ENCODE results near the gene MAML3.
A peak's percentile ranks its signal among the peaks of the same experiment; 100 is the strongest.

Gene MAML3

DNA sequence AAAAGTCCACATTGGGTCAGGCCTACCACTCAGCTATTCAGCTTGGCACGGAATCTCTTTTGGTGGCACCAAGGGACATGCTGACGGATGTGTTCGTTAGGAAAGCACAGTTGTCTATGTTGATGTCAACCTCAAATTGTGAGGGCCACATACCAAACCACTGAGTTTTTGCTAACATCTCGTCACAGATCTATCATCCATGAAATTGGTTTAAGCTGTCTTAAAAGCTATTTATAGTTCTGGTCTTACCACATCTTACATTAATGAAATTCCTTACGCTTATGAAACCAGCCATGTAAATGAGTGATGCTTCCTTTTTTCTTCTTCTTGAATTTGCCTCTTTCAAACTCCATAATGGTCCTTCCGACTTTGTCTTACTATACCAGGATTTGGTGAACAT lies 386.8 kb downstream of the MAML3 start:
- no peak for DNase-seq

DNA sequence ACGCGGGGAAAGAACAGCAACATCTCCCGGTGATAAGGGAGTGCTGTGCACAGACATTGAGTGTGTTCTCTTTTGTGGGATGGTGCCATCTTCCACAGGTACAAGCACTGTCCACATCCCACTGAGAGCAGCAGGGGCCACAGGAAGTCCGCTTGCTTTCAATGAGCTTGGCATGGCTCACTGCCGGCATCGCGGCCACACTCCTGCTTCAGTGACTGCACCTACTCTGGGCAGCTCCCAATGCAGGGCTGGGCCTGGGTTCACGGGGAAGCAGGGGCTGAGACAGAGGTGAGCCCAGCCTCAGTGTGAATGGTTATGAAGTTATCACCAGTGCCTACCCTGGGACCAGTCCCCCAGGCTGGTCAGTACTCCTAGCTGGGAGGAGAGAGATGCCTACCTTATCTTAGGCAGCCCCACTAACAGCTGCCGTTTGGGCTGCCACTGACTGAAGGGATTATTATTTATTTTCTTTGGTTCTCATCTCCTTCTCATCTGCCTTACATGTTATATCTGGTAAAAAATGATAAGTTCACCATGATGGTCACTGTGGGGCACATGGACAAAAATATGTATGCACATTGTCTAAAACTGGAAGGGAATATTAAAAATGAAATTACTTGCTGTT lies 389.2 kb downstream of the MAML3 start:
- no peak for DNase-seq

DNA sequence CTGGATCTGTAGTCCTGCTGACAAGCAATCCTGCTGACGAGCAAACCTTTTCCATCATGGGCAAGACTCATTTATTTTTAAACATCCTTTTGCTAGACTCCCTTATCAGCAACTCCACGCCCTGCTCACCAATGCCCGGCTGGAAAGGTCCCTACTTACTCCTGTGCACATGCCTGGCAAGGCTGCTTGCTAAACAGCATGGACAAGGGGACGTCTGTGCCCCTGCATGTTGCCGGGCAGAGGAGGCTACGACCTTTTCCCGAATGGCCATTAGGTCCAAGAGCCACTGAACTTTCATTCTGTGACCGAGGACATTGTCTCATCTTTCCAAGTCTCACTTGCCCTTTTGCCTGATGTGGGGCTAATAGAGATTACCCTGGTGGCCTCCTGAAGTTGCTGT lies 389.8 kb downstream of the MAML3 start:
- DNase-seq = no peak

DNA sequence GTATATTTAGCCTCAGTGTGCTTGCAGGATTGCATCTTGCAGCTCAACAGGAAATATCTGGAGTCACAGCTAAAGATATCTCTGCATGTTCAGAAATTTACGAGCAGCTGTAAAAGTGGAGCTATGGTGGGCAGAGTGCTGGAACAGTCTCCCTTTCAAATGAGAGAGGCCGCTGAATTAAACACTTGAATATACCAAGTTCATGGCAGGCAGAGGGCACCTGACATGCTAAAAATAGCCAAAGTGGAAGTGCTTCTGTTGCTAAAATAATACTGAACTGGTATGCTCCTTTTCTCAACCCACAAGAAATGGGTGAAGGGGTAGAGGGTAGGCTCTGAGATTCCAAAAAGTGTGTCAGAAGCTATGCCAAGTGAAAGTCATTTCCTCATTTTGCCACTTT lies 390.3 kb downstream of the MAML3 start:
- no peak for DNase-seq

DNA sequence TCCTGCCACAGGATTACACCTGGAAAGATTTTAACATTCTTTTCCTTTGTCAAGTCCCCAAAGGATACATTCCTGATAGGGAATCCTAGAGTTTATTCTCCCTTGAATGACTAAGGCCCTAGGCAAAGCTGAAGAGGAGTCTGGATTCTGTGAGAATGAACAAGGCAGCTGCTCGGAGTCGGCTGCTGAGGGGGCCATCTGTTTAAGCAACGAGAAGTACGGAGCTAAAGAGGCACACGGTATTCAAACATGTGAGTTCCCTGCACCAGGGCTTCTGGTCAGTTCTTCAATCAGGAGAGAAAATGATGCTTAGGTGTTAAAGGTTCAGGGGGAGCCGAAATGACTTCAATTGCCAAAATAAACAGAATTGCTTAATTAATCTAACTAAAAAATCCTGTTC lies 390.8 kb downstream of the MAML3 start:
- DNase-seq = no peak

DNA sequence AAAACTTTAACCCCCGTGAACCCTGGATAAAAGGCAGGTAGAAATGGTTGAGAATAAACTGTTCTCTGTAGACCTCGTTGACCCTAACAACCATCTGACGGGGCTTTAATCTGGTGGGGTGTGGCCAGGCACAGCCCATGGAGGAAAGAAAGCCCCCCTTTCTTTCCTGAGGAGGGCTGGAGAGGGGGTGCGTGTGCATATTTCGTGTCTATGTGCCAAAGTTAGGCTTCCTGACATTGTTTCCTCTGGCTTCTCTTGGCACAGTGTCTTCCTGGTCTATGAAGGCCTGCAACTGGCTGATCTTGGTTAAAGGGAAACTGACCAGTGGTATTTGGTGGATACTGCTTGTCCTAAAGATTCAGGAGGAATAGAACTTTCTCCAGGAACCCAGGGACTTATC lies 391.3 kb downstream of the MAML3 start:
- DNase-seq = no peak

DNA sequence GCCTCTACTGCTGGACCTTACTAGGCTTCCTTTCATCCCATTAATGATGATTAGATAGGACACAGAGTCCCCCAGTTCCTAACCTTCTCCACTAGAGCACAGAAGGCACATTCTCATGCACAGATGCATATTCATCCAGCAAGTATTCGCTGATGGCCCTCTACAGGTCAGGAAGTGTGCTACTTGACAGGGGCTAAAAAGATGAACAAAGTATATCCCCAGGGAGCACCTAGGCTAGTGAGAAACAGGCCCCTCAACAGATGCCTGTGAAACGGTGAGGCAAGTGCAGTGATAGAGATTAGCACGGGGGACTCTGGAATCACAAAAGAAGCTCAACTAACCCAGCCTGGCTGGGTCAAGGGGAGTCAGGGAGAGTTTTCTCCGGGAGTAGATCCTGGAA lies 392.5 kb downstream of the MAML3 start:
- DNase-seq = peak; percentile 18

DNA sequence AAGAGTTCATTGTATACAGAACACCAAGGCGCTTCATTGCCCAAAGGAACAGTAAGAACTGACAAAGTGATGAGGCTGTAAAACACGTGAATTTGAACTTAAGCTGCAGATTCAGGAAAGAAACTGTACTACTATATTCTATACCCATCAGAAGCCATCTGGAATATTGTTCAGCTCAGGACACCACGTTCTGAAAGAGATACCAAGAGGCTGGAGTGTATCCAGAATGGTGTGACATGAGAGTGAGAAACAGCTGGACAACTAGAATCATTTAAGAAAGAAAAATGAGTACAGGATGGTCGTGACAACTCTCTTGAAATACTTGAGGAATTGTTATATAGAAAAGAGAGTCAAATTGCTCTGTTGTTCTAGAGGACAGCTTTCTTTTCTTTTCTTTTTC lies 393.4 kb downstream of the MAML3 start:
- no peak for DNase-seq

DNA sequence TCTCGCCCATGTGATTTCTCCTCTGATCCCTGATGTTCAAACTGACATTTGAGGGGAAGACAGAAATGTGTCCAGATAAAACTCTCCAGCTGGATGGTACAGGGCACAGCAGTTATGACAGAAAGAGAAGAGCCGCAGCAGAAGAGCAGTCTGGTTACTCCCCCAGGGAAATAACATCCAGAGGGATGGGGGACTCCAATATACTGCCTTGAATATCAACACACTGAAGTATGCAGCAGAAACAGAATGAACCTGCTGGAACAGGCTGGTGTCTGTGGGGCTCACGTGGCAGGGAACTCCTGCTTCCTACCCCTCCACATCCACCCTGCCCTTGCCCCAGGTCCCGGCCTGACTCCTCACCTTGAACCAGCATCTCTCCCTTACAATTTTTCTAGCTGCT lies 394.9 kb downstream of the MAML3 start:
- no peak for DNase-seq

DNA sequence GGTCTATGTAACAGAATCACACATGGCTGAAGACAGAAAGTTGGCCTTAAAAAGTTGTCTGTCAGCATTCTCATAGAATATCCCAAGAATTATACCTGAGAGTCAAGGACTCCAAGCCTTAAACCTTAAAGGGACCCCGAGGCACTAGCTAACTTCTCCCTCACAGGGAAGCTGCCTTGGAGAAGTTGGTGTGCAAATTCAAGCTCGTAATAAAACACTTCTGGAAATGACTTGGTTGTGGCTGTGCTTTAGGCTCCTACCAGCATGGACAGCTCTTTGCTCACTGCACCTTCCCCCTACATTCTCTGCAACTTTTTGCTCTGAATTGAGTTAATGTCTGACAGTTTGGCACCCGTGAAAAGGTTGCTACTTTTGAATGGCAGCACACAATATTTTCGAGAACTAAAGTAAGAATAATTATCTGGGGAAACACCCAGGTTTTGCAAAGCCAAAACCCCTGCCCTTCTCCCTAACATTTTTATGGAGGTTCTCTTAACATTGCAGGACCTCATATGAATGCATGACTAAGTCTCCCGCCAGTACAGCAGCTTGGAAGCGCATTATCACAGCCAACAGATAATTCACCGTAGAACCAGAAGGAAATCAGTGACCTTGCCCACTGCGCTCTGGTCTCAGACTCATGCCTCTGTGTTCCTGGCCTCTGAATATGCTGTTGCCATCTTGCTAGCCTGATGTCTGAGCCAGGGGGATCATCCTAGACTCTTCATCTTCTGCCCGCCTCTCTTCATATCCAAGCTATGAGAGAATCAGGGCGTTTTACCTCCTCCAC lies 397.4 kb downstream of the MAML3 start:
- DNase-seq = no peak

DNA sequence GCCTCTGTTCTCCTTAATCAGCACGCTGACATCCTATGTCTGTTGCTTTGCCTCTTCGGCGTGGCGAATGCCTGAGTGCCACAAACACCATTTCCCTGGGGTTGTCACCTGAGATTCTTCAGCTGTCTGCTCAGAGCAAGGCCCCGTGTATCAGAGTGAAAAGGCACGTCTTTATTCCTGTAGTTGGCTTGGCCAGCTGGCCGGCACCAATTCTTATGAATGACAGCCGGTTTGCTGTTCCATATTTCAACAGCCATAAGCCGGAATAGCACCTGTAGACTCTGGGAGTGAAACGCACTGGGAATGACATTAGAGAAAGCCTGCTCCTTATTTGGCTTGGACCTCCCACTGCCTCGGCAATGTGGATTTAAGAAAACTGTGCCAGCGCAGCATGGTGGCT lies 399.0 kb downstream of the MAML3 start:
- DNase-seq = no peak

DNA sequence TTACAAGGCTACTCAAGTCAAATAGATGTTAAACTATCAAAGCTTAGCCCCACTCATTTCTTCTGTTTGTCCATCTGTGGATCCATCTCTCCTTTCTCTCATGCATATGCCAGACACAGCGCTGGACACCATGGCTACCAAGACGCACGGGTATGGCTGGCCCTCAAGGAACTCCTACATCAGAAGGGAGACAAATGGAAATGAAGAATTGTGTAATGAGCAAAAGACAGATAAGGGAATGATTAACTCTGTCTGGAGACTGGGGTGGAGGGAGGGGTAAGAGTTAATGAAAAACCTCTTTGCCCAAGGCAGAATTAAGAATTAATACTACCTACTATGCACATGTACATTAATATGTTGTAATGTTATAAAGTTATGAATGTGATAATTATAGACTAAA lies 400.3 kb downstream of the MAML3 start:
- DNase-seq = no peak

DNA sequence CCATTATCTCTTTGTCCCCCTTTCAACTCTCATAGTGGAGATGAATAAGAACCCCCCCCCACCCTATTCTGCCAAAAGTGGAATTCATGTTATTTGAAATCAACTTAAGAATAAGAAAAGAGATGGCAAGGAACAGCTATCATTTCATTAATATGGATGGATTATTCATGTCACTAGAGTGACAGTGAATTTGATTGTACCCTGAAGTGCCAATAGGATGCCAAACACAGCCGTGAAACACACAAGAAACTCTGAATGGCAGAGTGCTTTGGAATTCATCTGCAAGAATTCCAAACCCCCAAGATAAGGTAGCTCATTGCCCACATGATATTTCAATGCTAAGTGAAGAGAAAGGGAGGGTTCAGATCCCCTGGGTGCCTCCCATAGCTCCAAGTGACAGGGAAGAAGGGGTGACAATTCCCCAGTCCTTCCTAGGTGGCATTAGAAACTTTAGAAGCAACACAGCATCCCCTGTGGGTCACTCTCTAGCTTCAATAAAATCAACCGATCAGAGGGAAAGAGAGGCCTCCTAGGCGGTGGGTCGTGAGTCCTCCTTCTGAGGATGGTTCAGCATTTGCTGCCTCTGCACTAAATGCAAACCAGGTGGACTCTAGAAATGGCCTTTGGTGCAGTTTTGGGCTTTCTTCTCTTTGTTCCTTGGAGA lies 404.0 kb downstream of the MAML3 start:
- no peak for DNase-seq

DNA sequence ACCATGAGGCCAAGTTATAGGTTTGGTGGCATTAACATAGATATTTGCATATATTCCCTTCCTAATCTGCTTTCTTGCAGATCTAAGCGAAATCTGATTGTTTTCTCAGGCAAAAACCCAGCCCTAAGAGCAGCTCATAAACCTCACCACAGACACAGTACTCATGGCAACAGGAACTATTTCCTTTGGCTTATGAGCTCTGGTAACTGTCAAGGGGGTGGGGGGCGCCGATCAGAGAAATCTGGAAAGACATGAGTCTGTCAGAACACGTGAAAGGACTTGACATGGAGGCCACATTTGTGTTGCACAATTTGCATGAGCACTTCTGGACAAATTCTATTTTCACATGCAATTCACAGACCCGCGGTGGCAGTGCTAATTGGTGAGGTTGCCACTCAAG lies 404.6 kb downstream of the MAML3 start:
- DNase-seq = no peak

DNA sequence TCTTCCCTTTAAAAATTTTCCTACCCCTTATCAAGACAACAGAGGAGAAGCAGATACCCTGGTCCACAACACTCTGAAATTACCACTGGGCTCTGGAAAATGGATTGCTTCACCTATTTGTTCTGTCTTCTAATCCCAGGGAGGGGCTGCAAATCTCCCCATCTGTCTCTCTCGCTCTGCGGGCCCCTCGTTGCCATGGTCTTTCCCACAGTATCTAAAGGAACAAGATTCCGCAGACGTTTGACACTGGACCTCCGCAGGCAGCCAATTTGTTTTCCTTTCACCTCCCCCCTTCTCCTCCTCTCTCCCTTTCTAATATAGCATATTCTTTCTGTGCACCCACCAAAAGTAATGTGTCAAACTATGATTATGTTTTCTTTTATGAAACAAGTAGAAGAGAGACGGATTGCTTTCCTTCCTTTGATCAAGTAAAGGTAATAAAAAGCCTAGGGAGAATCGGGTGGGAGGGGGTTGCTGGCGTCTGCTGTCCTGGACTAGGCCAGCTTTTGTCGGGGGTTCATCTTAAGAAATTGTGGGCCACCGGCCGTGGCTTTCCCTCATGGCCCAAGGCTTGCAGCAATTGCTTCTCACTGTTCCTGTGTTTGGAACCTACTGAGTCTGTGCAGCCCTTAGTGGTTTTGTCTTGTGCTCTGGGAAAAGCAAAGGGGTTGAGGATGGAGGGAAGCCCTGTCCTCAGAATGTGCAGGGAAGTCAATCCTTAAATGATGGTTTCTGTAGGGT lies 407.4 kb downstream of the MAML3 start:
- DNase-seq = no peak

DNA sequence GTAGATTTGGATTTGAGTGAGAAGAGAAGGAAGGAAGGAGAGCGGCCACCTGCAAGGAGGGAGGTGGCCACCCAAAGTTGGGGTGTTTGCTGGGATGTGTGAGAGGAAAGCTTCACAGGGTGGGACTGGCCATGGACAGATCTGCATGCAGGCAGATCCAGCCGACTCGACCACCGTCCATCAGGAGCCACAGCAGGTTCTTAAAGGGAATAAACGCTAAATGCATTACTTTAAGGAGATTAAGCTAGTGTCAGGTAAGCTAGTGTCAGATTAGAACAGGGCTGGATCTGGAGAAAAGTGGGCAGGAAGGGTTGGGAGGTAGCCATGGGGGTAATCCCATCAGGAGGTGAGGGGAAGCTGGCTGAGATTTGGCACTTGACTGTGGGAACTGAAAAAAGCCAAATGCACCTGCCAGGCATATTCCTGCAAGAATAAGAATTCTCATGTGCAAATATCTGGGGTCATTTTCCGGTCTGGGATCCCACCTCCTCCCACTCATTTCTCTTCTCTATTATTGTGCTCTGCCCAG lies 408.8 kb downstream of the MAML3 start:
- no peak for DNase-seq

DNA sequence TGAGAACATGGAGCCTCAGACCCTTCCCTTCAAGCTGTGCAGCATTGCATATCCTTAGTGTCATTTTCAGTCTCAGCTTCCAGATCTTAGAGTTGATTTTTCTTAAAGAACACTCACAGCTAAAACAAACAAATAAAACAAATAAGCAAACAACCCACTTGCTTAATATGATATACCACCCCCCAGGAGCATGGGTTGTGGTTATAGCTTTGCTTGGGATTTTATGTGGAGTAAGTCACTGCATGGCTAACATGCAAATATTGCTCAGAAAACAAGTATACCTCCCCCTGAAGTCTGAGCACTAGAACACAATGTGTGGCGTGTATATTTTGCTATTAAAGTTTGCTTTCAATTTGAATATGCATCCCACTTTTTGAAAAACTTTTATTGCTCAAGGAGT lies 409.8 kb downstream of the MAML3 start:
- no peak for DNase-seq

DNA sequence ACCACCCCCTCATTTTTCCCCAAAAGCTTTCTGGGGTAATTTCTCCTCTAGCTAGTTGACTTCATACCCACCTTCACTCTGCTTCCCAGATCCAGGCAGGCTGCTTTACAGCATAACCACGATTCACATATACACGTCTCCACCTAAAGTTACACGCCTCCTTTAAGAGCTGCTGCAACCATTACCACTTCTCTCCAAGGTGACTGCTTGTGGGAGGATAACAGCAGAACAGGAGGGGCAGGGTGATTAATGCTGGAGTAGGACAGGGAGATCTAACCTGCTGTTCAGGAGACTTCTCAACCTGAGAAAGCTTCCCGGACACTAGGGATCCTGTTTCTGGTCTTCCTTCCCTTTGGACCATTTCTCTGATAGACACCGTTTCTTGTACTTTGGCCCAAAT lies 411.0 kb downstream of the MAML3 start:
- no peak for DNase-seq

DNA sequence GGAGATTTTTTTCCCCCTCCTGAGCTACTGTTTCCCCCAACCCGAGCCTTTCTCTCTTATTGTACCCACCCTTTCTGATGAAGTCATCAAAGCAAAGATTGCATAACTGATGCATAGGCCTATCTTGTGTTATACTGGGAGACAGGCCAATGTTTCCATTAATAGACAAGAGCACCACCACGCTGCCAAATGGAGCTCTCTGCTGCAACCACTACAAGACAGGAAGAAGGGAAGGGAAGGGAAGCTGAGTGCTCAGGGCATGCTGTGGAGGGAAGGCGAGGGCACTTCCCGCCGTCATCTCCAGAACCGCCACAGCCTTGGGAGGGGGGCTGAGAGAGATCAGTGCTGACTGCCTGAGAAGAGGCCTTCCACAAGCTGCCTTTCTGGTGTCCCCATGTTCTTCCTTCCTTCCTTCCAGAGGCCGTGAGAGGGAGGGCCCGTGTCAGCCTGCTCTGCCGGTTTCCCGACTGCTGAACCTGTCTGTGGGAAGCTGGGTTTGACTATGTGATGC lies 413.4 kb downstream of the MAML3 start:
- peak; percentile 36 for DNase-seq

DNA sequence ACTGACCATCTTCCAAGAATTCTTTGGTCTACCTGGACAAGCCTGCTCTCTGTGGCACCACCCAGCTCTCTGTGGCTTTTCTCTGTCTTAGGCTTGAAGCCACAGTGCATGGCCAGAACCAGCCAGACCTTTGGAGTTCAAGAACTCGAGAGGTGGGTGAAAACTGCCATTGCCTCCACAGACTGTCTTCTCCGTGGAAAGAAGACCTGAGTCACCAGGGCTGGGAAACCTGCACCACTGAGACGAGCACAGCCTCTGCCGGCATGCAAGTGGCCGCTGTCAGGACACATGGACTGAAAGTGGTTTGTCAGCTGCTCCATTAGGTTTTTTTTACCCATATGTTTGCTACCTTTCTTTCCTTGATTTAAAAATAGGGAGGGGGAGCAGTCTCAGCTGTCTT lies 413.9 kb downstream of the MAML3 start:
- DNase-seq = no peak

DNA sequence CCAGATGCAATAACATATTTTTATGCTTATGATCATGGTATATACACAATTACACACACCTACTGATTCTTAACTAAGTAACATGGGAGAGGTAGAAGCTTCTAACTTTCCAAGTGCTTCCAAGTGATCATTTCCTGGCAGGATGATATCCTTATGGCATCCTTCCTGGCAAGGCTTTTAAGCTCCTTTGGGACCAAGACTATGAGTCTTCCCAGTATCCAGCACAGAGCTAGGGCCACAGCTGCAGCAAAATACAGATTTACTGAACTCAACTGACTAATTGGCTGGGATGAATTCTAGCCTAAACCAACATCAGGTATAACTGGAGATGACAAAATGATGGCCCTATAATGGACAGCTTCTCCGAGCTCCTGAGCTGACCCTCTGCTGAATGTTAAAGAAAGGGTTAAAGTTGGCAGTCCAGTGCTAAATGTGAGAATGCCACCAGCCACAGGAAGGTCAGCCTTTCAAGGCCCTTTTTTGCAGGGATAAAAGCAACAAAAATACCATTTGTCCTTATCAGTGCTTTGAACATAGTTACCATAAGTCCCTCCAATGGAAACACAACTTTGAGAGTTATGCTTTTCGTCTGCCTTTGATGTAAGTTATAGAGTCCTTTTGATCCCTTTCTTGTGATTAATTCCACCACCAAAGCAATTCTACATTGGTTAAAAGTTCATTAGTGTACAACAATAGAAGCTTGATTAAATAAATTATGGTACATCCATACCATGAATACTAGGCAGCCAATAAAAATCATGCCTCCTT lies 415.0 kb downstream of the MAML3 start:
- no peak for DNase-seq

DNA sequence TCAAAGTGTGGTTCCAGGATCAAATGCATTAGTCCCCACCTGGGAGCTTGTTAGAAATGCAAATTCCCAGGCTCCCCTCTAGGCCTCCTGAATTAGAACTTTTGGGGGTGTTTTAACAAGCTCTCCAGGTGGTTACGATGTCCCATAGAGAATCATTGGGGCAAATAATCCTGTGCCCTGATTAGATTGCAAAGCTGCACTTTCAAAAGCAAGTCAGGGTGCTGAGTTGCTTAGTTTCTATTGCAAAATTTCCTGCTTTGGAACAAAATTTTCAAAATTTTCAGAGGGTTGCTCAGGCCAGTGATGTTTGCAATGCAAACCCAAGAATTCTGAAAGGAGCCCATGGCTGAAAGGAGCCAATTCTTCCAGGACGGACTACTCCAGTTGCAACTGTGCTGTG lies 417.3 kb downstream of the MAML3 start:
- DNase-seq = no peak

Data from DMS 273 treated with DMSO at 0.1 percent for 48 hours (cell line).